Stimulated activated CD4-positive, alpha-beta T cell treated with anti-CD3 and anti-CD28 coated beads, Interleukin-1b, Interleukin-23, amount 100 ng/mL, for 24 hours (primary cell): ENCODE results near the gene FBN1.

Experiments
- DNase-seq, 4 experiments: peaks; one replicate each; pipeline ENCODE4 v3.0.0-alpha.2; 2020; ENCODE audit warnings: low read depth in 4 of 4, low spot score in 1 of 4

FBN1 gene

GRCh38 chr15:48645558-48646330 lies at the start of gene FBN1:
FBN1 (minus strand) TSS chr15:48645709; CDS start chr15:48644769, 940 bp downstream.
- DNase-seq: no peak

GRCh38 chr15:48693484-48693883 lies 48.0 kb upstream of the FBN1 start:
- no peak for DNase-seq

GRCh38 chr15:48688493-48688892 lies 43.0 kb upstream of the FBN1 start:
- DNase-seq: no peak

- DNase-seq: no peak
These were observed 38.7 kb upstream of the FBN1 start for GRCh38 chr15:48683991-48684765.

GRCh38 chr15:48682942-48683651 lies 37.6 kb upstream of the FBN1 start:
- DNase-seq: no peak

- DNase-seq: no peak
These were observed 35.8 kb upstream of the FBN1 start for GRCh38 chr15:48681353-48681752.

GRCh38 chr15:48680841-48681240 lies 35.3 kb upstream of the FBN1 start:
- no peak for DNase-seq

- no peak for DNase-seq
These were observed 34.4 kb upstream of the FBN1 start for GRCh38 chr15:48679952-48680351.

- DNase-seq: no peak
These were observed 33.3 kb upstream of the FBN1 start for GRCh38 chr15:48678851-48679250.

- no peak for DNase-seq
These were observed 32.3 kb upstream of the FBN1 start for GRCh38 chr15:48677821-48678220.

GRCh38 chr15:48675436-48675835 lies 29.9 kb upstream of the FBN1 start:
- DNase-seq: no peak

GRCh38 chr15:48674876-48675275 lies 29.4 kb upstream of the FBN1 start:
- no peak for DNase-seq

- DNase-seq: no peak
These were observed 26.7 kb upstream of the FBN1 start for GRCh38 chr15:48672206-48672605.

GRCh38 chr15:48671103-48672022 lies 25.9 kb upstream of the FBN1 start:
- DNase-seq: no peak

- DNase-seq: no peak
These were observed 22.2 kb upstream of the FBN1 start for GRCh38 chr15:48667701-48668100.

- DNase-seq: no peak
These were observed 18.9 kb upstream of the FBN1 start for GRCh38 chr15:48664436-48664835.

- DNase-seq: no peak
These were observed 12.6 kb upstream of the FBN1 start for GRCh38 chr15:48657950-48658591.

GRCh38 chr15:48654801-48655200 lies 9.3 kb upstream of the FBN1 start:
- no peak for DNase-seq

GRCh38 chr15:48653913-48654670 lies 8.6 kb upstream of the FBN1 start:
- DNase-seq: no peak

GRCh38 chr15:48653216-48653615 lies 7.7 kb upstream of the FBN1 start:
- no peak for DNase-seq
